Pulmonary artery endothelial cell (primary cell): Measurements from ENCODE around the gene WDR49. TPM values are rescaled to one million over a fixed set of nuclear protein-coding genes. Genes with fewer than 3 reads are reported as not detected.
"Not testable (repeated sequence)": the region's sequence is repeated elsewhere in the genome, so short reads cannot be mapped to it uniquely, and the experiment has no call there.

Experiments used
- DNase-seq: peaks from one replicate; pipeline ENCODE4 v3.0.0-alpha.2; 2011; ENCODE audit warnings: low read depth, low spot score
- total RNA-seq: library from RNA; depleted of rRNA; stranded (reverse); fragments of >200 nt; gene quantifications from 2 replicates; pipeline ENCODE4 v1.2.3, GENCODE V29; 2014

WDR49 gene
- total RNA-seq, 1 donor from 2014 or later, result 0.20 TPM

DNA sequence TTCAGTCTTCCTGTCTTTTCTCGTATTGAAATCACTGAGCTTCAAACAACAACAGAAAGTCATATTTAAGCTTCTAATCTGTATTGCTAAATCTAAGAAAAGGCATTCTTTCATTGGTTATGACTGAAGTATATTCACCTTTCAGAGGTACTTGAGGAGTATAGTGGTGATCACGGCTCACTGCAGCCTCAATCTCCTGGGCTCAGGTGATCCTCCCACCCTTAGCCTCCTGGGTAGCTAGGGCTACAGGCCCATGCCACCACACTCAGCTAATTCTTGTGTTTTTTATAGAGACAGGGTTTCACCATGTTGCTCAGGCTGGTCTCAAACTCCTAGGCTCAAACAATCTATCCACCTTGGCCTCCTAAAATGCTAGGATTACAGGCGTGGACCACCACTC is 38.7 kb downstream of the WDR49 start:
- no peak for DNase-seq

- DNase-seq, result not testable (repeated sequence)
Measured at GRCh38 chr3:167614196-167614595, 39.5 kb downstream of the WDR49 start.

DNA sequence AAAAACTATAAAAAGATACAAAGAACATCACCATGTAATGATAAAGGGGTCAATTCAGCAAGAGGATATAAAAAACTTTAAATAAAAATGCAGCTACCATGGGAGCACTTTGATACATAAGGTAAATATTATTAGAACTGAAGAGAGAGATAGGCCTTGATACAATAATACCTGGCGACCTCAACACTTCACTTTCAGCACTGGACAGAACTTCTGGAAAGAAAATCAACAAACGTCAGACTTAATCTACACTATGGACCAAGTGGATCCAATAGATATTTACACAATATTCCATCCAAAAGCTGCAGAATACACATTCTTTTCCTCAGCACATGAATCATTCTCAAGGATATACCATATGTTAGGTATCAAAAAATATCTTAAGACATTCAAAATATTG is 42.0 kb downstream of the WDR49 start:
- no peak for DNase-seq

- no peak for DNase-seq
Measured at GRCh38 chr3:167609156-167609555, 44.6 kb downstream of the WDR49 start.

DNA sequence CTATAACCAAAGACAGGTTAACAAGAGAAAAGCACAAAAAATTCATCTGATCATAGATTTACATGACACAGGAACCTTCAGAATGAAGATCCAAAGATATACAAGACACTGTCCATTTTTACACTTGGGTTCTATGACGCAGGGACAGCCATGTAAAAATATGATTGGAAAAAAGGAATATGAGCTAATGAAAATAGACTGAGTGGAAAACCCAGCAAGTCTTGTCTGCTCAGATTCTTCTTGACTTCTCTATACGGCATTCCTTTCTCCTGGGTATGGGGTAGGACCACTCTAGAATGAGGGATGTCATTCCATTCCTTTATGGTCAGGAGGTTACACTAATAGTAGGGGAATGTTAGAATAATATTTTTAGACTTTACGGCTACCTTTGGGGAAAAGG is 46.9 kb downstream of the WDR49 start:
- no peak for DNase-seq

GRCh38 chr3:167605871-167606270 is 47.9 kb downstream of the WDR49 start:
- no peak for DNase-seq

GRCh38 chr3:167602041-167602440 is 51.7 kb downstream of the WDR49 start:
- no peak for DNase-seq

GRCh38 chr3:167587651-167588050 is 66.1 kb downstream of the WDR49 start:
- DNase-seq, result no peak

- DNase-seq, result no peak
Measured at GRCh38 chr3:167575000-167575600, 78.6 kb downstream of the WDR49 start.

GRCh38 chr3:167572991-167573390 is 80.8 kb downstream of the WDR49 start:
- no peak for DNase-seq

- no peak for DNase-seq
Measured at GRCh38 chr3:167568634-167569033, 85.1 kb downstream of the WDR49 start.

DNA sequence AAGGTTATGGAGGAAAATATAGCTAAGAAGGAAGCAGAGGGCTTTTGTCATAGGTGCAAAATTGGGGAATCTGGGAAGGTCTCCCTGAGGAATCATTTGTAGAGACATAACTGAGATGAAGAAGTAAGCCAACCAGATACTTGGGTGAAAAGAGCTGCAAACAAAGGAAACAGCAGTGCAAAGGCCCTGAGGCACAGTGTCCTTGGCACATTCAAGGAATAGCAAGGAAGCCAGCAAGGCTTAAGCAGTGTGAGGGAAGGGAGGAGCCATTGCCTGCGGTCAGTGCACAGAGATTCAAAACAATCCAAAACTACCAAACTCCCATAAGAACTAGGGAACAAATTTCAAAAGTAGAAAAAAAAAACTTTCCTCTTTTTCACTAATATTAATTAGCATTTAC is 88.3 kb downstream of the WDR49 start:
- DNase-seq, result no peak

DNA sequence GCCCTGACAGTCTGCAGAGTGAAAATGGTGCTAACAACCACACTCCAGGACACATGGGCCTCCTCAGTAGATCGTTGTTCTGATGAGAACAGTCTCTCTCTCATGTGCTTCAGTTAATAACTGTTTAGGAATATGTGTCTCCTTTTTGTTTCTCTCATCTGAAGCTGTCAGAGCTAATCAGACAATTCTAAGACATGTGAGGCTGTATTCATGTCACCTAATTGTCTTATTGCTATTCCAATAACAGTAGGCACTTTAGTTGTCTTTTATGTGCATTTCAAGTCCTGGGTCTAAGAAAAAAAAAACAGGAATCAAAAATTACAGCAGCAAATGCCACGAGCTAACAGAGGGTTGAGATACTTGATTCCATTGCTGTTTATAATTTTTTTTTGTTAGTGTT is 89.1 kb downstream of the WDR49 start:
- DNase-seq, result no peak

DNA sequence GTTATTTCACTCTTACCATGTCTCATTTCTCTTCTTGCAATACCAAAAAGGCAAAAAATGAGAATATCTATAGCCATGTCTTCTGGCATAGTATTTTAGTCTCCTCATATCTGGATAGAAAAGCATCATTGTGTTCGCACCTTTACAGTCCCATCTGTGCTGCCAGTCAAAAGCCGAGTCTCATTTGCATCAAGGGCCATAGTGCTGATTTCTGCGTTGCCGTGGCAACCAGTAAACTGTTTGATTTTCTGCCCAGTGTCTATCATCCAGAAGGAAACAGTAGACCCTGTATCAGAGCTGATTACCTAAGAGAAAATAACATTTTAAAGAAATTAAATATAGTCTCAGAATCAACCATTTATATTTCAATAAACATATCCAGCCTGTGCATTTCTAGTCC is 93.8 kb downstream of the WDR49 start:
- no peak for DNase-seq

DNA sequence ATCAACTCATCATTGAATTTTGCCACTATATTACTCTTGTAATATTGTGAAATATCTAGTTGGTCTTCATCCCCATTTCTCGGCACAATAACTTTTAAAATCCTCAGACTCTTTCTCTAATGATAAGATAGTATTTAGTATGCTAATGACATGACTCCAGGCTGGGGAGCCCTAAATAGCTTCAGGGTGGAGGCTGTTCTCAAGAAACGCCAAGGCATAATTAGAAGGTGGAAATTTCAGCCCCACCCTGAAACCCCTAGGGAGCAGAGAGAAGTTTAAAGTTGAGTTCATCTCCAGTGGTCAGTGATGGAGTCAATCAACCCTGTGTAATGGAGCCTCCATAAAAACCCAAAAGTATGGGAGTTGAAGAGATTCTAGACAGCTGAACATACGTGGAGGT is 98.8 kb downstream of the WDR49 start:
- DNase-seq, result no peak

GRCh38 chr3:167538081-167538480 is 115.7 kb downstream of the WDR49 start:
- DNase-seq, result no peak

DNA sequence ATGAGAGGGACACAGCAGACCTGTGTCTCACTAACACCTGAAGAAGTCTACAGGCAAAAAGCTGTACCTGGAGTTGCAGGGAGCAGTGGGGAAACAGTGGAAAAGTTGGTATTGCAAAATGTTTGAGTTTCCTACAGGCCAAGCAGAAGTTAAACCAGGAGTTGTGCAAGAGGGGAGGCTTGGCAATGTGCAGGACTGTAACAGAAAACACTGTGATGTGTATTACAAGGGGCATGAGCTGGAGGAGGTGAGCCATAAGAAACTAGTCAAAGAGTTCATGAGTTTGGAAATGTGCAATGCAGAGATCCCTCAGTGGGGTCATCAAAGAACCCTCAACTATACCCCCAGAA is 132.8 kb downstream of the WDR49 start:
- DNase-seq, result no peak

GRCh38 chr3:167520266-167521005 is 133.3 kb downstream of the WDR49 start:
- no peak for DNase-seq

DNA sequence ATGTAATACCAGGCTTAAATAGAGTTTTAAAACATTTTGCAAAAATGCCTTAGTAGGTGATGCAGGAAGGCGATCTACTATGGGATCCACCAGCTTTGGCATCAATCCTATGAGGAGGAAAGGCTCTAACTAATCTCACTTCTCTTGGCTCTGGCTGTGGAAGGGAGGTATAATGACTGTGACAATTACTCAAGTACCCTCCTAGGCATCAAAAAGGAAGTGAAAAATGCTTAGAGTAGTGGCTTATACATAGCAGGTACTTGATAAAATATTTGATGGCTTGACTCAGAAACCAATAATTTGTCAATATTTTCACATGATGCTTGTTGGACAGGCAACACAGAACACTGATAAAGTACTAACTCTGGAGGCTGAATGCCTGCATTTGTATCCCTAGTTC is 145.8 kb downstream of the WDR49 start:
- no peak for DNase-seq

DNA sequence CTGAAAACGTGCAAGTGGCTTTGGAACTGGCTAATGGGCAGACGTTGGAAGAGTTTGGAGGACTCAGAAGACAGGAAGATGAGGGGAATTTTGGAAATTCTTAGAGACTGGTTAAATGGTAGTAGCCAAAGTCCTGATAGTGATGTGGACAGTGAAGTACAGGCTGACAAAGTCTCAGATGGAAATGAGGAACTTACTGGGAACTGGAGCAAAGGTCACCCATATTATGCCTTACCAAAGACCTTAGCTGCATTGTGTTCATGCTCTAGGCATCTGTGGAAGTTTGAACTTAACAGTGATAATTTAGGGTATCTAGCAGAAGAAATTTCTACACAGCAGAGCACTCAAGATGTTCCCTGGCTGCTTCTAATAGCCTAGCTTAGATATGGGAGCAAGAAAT is 151.3 kb downstream of the WDR49 start:
- no peak for DNase-seq

GRCh38 chr3:167501941-167502340 is 151.8 kb downstream of the WDR49 start:
- DNase-seq, result no peak

DNA sequence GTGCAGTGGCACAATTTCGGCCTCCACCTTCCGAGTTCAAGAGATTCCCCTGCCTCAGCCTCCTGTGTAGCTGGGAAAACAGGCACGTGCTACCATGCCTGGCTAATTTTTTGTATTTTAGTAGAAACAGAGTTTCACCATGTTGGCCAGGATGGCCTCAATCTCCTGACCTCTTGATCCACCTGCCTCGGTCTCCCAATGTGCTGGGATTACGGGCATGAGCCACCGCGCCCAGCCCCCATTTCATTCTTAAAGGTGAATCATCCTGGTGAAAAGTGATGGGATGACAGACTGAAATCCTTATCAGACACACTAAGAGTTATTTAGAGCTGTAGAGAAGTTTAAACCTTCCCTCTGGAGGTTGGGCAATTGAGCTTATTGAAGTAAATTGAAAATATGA is 155.8 kb downstream of the WDR49 start:
- DNase-seq, result no peak

- no peak for DNase-seq
Measured at GRCh38 chr3:167493244-167493643, 160.5 kb downstream of the WDR49 start.

GRCh38 chr3:167491621-167492020 is 162.1 kb downstream of the WDR49 start:
- no peak for DNase-seq
